ENCODE results near the gene CCDC85B.

CCDC85B gene

DNA sequence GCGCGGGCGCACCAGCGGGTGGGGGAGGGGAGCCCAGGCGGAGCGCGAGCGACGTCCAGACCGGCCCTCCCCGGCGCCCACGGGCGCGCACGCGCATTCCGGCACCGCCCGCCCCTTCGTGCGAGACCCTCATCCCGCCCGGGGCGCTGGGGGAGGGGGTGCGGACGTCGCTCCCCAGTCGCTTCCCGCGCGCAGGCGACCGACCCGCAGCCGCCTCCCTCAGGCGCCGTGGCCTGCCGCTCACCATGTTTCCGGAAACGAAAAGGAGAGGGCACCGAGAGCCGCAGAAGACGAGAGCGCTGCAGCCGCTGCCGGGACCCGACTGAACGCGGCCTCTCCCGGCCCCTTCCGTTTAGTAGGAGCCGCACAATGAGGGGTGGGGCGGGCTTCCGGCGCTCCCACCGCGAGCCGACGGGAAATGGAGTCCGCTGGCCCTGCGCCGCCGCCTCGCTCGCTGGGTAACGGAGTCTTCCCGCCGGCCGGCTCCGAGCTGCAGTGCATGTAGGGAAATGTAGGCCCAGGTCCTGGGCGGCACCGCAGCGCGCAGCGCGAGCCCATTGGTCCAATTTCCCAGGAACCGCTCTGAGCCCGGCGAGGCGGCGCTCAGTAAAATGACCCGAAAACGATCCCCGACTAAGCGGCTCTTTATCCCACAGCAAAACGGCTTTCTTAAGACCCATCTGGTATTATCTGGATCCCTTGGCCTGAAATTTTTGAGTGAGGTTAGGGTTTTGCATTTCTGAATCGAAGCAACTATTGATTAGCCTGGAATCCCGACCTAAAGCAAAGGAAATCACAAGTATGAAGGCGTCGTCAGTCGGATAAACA is 32.4 kb upstream of the CCDC85B start, which contains the start of gene CFL1:
CFL1 (minus strand) TSS at position 328 of the 828 bp plus-strand sequence; CDS start at position 247, 81 bp downstream.
- peak; percentile 97 for DNase-seq

DNA sequence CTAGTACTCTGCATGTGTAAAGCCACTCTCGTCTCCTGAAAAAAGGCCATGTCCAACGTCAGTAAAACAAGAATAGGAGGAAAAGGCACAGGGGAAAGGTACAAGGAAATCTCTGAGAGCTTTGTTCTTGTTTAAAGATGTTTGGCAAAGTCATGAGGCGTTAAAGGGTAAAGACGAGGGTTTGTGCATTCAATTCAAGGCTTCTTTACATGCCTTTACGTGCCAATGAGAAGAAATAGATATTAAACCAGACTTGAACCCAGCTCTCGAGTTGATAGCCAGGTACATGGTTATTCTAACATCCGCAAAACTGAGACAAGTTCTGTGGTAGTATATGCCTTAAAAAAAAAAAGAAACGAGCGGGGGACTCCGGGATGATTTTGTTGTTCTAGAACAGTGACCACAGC is 31.8 kb upstream of the CCDC85B start:
- no peak for DNase-seq

DNA sequence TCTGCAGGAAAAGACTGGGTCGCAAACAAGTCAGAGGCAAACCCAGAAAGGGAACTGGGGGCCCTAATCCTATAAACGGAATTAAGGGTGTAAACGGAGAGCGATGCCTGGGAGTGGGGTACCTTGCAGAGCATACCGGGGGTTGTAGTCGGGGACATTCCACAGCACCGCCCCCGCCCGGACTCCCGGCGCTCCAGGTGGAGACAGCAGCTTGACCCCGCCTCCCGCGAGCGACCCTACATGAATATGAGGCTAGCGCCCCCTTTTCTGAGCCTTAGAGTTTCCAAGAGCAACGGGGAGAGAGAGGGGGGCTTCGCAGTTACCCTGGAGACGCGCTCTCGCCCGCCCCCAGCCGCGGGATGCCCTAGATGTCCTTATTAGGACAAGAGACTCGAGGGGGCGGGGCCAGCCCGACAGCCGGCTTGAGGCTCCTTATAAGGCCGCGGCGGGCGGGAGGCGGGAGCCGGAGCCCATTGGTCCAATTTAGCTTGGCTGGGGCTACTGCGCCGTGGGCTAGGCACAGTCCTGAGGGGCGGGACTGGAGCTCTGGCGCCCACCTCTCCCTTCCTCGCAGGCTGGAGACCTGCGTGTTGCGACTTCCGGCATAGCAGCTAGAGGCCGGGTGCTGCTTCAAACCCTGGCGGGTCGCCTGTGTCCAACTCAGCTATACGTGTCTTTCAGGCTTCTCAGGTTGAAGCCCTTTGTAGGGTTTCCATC is 31.2 kb upstream of the CCDC85B start:
- peak; percentile 98 for DNase-seq

DNA sequence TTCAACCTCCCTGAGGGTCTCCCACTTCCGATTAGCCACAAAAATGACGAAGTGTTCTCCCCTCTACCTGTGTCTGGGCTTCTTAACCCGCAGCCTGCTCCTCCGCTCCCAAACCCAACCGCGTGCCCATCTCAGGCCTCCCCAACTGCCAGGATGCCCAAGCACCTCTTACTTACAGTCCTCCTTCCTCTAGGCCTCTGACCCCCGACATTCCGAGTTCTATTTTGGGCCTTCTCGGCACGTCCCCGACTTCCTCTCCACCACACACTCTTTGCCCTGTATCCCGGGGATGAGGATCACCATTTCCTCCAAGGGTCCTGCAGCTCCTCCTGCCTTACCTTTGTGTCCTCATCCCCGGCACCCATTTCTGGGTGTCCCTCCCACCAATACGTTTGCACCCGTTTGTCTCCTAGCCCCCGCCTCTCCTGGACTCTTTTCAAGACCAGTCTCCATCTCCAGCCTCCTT is 30.6 kb upstream of the CCDC85B start:
- no peak for DNase-seq

DNA sequence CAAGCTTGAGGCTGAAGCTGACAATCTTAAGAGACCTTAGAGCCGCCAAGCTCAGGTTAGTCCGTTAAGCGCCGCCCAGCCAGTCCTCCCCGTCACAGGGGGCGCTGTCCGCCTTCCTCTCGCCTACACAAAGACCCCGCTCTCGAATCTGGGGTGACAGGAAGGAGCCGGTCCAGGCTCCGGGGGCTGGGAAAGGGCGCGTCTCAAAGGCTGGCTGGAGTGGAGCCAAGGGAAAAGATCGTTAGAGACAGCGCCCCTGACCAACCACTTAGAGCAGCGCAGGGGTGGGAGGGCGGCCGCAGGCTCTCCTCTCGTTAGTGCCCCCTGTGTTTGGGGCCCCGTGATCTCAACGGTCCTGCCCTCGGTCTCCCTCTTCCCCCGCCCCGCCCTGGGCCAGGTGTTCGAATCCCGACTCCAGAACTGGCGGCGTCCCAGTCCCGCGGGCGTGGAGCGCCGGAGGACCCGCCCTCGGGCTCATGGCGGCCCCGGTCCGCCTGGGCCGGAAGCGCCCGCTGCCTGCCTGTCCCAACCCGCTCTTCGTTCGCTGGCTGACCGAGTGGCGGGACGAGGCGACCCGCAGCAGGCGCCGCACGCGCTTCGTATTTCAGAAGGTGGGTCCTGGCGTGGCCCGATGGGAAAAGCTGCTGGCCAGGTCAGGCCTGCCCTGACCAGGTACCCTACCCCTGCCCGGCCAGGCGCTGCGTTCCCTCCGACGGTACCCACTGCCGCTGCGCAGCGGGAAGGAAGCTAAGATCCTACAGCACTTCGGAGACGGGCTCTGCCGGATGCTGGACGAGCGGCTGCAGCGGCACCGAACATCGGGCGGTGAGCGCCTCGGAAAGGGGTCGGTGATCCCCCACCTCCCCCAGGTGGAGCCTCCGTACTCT is 30.0 kb upstream of the CCDC85B start, which contains the start of gene MUS81:
MUS81 (plus strand) TSS at position 156 of the 887 bp plus-strand sequence; CDS start at position 477, 321 bp downstream.
- peak; percentile 96 for DNase-seq

DNA sequence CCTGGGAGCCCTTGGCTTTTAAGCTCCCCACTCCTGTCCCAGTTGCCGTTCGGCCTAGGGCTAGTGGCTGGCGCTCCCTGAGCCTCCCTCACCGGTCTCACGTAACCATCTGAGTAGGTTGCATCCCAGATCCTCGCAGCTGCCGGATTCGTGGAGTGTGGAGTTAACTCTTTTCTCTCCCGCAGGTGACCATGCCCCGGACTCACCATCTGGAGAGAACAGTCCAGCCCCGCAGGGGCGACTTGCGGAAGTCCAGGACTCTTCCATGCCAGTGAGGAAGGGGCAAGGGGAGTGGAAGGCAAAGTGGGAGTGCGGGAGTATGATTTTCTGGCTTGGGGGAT is 29.3 kb upstream of the CCDC85B start:
- DNase-seq = no peak

DNA sequence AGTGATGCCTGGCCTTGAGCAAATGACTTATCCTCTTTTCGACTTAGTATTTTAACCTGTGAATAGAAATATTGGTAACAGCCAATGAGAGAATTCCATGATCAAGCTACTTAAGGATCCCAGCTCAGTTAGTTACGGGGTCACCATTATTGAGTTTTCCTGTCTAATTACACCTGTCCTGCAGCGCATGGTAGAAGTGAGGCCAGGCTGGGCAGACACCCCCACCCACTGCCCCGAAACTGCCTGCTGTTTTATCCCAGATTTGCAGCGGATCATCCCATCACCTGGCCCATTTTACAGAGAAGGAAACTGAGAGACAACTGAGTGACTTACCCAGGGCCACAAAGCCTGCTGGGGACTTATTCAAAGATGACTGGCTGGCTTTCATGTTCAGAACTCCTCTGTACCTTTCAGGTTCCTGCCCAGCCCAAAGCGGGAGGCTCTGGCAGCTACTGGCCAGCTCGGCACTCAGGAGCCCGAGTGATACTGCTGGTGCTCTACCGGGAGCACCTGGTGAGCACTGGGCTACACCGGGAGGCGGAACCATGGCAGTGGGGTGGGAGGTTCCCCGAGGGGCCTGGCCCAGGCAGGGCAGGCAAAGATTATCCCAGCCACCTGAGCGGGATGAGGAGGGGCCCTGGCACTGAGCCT is 28.8 kb upstream of the CCDC85B start:
- no peak for DNase-seq

DNA sequence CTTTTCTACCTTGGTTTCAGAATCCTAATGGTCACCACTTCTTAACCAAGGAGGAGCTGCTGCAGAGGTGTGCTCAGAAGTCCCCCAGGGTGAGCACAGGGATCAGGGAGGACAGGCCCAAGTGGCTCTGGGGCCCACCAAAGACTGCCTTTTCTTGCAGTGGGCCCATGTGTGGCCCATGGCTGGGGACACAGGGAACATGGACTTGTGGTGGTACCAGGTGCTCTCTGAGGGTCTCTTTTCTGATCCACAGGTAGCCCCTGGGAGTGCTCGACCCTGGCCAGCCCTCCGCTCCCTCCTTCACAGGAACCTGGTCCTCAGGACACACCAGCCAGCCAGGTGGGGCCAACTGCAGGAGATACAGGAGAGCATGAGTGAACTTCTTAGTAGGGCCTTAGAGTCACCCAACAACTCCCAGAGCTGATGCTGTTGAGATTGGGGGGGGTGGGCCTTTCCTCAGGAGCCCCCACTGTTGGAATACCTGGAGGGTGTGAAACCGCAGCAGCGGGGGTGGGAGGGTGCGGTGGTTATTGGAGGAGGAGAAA is 28.2 kb upstream of the CCDC85B start:
- DNase-seq = no peak

DNA sequence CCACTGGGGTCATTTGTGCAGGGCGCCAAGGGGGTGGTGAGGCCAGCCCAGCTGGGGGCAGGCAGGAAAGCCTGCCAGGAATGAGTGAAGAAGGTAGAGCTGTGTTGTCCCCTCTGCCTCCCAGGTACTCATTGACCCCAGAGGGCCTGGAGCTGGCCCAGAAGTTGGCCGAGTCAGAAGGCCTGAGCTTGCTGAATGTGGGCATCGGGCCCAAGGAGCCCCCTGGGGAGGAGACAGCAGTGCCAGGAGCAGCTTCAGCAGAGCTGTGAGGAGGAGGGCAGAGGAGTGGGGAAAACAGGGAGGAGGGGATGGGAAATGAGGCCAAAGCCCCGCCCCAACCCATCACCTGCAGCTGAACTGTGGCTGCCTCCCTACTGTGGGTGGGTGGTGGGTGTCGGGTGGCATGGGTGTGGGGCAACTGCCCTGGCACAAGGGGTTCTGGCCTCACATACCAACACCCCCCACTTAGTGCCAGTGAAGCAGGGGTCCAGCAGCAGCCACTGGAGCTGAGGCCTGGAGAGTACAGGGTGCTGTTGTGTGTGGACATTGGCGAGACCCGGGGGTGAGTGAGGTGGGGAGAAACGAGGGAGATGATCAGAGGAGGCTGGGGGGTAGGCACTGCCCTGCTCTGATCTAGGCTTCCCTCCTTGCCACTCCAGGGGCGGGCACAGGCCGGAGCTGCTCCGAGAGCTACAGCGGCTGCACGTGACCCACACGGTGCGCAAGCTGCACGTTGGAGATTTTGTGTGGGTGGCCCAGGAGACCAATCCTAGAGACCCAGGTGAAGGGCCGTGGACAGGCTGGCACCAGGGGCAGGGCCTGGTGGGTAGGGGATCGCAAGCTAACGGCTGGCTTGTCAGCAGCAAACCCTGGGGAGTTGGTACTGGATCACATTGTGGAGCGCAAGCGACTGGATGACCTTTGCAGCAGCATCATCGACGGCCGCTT is 27.3 kb upstream of the CCDC85B start:
- DNase-seq = no peak

DNA sequence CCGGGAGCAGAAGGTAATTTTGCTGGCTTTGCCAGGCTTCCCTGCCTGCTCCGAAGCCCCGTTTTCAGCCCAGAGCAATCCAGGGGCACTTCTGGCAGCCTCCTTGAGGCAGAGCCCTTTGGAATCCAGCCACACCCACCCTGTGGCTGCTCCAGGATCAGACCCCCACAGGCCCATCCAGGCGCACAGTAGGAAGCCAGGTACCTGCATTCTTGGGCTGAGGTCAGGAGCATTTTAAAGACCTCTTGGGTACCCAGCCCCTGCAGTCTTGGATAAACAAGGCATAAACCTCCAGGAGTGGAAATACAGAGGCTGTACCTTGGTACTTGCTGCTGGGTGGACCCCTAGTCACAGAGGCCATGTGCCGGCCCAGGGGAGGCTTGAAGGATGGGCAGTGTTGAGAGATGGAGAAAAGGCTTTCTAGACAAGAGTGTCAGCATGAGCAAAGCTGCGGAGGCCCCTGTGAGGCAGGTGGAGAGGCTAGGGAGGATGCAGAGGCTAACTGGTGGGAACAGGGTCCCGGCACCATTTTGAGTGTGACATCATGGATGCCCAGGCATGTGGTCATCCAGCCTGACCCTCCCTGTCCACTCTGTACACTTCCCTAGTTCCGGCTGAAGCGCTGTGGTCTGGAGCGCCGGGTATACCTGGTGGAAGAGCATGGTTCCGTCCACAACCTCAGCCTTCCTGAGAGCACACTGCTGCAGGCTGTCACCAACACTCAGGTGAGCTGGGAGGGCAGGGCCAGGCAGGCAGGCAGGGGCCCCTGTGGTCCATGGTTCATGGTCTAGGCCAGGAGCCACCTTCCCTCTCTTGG is 26.4 kb upstream of the CCDC85B start:
- DNase-seq = no peak

DNA sequence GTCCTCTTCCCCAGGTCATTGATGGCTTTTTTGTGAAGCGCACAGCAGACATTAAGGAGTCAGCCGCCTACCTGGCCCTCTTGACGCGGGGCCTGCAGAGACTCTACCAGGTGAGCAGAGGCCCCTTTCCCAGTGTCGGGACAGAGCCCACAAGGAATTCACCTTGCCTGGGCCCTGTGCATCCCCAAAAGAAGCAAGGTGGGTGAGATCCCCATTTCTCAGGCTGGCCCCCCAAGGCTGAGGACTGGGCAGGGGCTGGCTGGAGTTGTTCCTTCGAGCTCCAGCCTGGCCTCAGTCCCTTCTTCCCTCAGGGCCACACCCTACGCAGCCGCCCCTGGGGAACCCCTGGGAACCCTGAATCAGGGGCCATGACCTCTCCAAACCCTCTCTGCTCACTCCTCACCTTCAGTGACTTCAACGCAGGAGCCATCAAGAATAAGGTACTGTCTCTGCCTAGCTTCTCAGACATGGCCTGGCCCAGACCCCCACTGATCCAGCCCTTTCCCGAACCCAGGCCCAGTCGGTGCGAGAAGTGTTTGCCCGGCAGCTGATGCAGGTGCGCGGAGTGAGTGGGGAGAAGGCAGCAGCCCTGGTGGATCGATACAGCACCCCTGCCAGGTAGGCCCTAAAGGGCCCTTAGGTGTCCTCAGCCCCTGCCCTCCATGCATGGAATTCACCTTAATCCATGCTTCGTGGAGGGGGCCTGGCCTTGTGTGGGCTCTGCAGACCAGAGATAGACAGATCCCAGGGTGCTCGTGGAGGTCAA is 25.6 kb upstream of the CCDC85B start:
- no peak for DNase-seq

DNA sequence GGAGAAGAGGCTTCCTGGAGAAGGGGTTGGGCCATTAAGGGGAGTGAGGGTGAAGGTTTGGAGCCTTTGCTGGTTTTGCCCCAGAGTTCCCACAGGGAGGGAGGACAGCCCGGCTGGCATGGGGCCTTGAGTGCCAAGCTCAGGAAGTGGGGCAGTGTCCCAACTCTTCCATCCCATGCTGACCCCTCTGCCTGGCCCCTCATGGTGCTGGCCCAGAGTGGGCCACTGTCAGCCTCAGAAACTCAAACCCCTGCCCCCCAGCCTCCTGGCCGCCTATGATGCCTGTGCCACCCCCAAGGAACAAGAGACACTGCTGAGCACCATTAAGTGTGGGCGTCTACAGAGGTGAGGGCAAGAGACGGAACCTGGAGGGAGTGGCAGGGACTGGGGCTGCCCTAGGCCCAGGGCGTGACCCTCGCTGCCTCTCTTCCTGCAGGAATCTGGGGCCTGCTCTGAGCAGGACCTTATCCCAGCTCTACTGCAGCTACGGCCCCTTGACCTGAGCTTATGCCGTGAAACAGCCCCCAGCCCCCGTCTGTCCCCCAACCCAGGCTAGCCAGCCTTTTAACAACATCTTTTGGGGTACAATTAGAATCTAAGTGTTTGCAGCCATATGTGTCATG is 24.8 kb upstream of the CCDC85B start:
- DNase-seq = no peak

DNA sequence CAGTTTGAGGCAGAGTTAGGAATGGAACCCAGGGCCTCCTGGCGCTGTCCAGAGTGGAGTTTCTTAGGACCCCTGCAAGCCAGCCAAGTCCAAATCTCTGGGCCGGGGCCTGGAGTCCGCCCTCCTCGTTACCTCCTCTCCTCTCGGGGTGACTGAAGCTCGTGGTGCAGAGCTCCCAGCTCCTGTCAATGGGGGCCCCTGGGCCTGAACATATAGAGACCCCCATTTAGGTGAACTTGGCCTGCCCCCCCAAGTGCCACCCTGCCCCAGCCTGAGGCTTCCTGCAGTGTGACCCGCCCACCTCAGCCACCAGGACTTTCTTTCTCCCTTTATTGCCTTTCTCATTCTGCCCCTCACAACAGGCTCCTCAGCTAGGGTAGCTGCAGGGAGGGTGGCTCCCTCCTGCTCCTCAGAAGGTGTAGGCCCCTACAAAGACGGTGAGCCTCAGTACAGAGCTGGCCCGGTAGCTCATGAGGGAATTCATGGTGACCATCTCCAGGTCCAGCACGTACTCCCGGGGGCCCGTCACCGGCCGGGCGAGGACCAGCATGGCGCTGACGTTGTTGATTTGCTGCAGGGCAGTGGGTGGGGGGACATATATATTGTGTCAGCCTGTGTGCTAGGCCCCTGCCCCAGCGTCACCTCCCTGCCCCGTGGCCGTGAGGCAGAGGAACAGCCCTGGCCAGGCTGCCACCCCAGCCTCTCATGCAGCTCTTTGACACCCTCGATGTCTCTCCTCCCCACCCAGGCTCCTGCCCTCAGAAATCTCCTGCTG is 23.8 kb upstream of the CCDC85B start:
- no peak for DNase-seq

DNA sequence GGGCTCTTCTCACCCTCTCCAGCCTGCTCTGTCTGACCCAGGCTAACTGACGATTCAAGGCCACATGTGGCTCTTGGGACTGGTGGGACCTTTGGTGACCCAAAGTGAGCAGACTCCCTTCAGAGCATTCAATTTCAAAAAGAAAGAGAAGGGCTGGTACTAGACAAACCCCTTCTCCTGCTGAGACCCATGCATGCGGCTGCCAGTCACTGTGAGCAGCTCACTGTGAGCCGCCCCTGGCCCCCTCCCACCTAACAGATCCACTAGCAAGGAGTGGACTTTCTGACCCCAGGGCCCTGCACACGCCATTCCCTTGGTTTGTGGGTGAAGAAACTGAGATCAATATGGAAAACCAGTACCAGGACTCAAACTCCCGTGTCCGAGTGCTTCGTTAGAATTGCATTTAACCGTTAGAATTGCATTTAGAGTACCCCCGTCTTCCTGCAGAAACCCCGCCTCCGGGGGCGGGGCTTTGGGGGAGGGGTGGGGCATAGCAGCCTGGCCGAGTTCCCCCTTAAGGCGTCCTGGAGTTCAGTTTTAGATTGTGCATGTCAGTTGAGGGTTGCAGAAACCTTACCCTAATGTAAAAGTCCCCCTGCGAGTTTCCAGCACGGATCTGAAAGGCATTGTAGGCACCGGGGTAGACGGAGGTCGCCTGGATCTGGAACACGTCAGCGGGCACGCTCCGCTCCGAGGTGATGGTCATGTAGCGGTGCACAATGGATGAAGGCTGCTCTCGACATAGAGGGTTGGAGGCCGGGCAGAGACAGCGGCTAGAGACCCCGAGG is 23.0 kb upstream of the CCDC85B start:
- no peak for DNase-seq

DNA sequence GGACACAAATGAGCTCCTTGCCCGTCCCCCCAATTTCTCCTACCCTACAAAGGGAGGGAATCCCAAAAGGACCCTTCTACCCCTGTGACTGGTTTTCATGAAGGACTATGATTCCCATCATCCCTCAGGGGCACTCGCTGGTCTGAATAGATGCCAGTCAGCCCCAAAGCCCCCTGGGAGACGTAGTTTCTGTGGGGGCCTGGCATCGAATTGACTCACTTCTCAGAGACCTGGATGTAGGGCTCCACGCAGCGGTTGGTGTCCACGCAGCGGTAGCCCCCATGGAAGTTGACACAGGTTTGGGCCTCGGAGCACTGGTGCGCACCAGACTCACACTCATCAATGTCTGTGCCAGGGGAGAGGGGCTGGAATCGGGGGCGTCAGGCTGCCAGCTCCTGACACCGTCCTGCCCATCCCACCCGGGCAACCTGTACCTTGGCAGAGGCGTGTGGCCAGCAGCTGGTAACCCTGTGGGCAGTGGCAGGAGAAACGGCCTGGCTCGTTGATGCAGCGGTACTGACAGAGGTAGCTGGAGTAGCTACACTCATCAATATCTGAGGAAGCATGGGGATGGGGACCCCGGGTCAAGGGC is 22.3 kb upstream of the CCDC85B start:
- no peak for DNase-seq

DNA sequence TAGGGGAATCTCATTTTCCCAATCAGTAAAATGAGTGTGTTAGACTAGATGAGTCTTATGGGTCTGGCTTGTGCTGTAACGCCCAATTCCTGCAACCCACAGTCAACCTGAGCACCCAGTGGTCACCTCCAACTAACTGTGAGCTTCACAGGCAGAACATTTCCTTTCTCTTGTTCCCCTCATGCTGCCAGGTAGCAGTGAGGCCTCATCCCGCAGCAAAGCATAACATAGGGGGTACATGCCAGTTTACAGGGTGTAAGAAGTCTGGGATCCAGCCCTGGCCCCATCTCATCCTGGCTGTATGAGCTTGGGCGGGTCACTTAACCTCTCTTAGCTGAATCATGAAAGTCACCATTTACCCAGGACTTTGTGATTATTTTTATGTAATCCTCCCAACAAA is 21.6 kb upstream of the CCDC85B start:
- DNase-seq = no peak

All from stimulated activated CD4-positive, alpha-beta T cell treated with anti-CD3 and anti-CD28 coated beads, Interleukin-4, amount 100 ng/mL, for 24 hours (primary cell).